GM19099 (cell line): Measurements from ENCODE around the gene NCKAP1.
A peak's percentile ranks its signal among the peaks of the same experiment; 100 is the strongest.

Experiments used
- POLR2A ChIP-seq: IDR thresholded peaks from 3 replicates; pipeline ENCODE4 v1.6.1; 2011; ENCODE audit warnings: low read depth; ENCODE audit not compliant: insufficient read length; ENCODE audit errors: extremely low read depth

The NCKAP1 gene

GRCh38 chr2:183038341-183039300, at the start of gene NCKAP1:
Gene NCKAP1, minus strand, starts transcription at chr2:183038457. Its CDS starts 358 bp downstream, at chr2:183038099.
- TF ChIP-seq POLR2A: no peak

GRCh38 chr2:183081911-183082310, 43.7 kb upstream of the NCKAP1 start:
- no peak for TF ChIP-seq POLR2A

- no peak for TF ChIP-seq POLR2A
Observed at GRCh38 chr2:183079139-183079775, 41.0 kb upstream of the NCKAP1 start.

- TF ChIP-seq POLR2A: peak; percentile 67
Observed at GRCh38 chr2:183078464-183079138, 40.3 kb upstream of the NCKAP1 start, which contains the start of gene DUSP19. Gene DUSP19, plus strand, starts transcription at chr2:183078747. Its CDS starts 187 bp downstream, at chr2:183078934.

GRCh38 chr2:183078163-183078463, 39.9 kb upstream of the NCKAP1 start:
- TF ChIP-seq POLR2A: no peak

GRCh38 chr2:183072177-183072576, 33.9 kb upstream of the NCKAP1 start:
- no peak for TF ChIP-seq POLR2A

GRCh38 chr2:183070942-183071844, 32.9 kb upstream of the NCKAP1 start:
- no peak for TF ChIP-seq POLR2A

- no peak for TF ChIP-seq POLR2A
Observed at GRCh38 chr2:183069174-183069573, 30.9 kb upstream of the NCKAP1 start.

- TF ChIP-seq POLR2A: no peak
Observed at GRCh38 chr2:183068561-183068960, 30.3 kb upstream of the NCKAP1 start.

- no peak for TF ChIP-seq POLR2A
Observed at GRCh38 chr2:183063083-183063482, 24.8 kb upstream of the NCKAP1 start.

- no peak for TF ChIP-seq POLR2A
Observed at GRCh38 chr2:183060571-183061231, 22.4 kb upstream of the NCKAP1 start.

GRCh38 chr2:183059561-183059960, 21.3 kb upstream of the NCKAP1 start:
- TF ChIP-seq POLR2A: no peak

- no peak for TF ChIP-seq POLR2A
Observed at GRCh38 chr2:183057333-183057985, 19.2 kb upstream of the NCKAP1 start.

- TF ChIP-seq POLR2A: no peak
Observed at GRCh38 chr2:183049420-183049819, 11.2 kb upstream of the NCKAP1 start.

GRCh38 chr2:183040604-183041003, 2.3 kb upstream of the NCKAP1 start:
- no peak for TF ChIP-seq POLR2A
